OCI-LY1 (cell line): ENCODE measurements around the gene PSME2.
A peak's percentile ranks its signal among the peaks of the same experiment; 100 is the strongest.

ENCODE experiments used
- H2AFZ ChIP-seq: fragments of 200-600 bp; sonication (generic), shearing (Covaris generic); 2 replicates; pipeline ENCODE4 v1.6.0; 2014; ENCODE audit warnings: antibody characterized with exemption, mild to moderate bottlenecking, low read length
- H3F3A ChIP-seq: fragments of 200-600 bp; sonication (generic), shearing (Covaris generic); 2 replicates; pipeline ENCODE4 v1.6.0; 2014; ENCODE audit warnings: mild to moderate bottlenecking, antibody characterized with exemption, low read length, moderate library complexity; ENCODE audit not compliant: insufficient read depth
- H3K27ac ChIP-seq: fragments of 200-600 bp; sonication (generic); 2 replicates; pipeline ENCODE4 v1.5.1; 2014; ENCODE audit warnings: low read length, mixed run types, mild to moderate bottlenecking, low read depth; ENCODE audit not compliant: poor library complexity, severe bottlenecking
- H3K27me3 ChIP-seq: fragments of 200-600 bp; sonication (generic); 2 replicates; pipeline ENCODE4 v1.6.0; 2014; ENCODE audit warnings: antibody characterized with exemption, mild to moderate bottlenecking, low read length, moderate library complexity; ENCODE audit not compliant: insufficient read depth
- H3K36me3 ChIP-seq: fragments of 200-600 bp; sonication (generic); 2 replicates; pipeline ENCODE4 v1.6.1; 2014; ENCODE audit warnings: mild to moderate bottlenecking, antibody characterized with exemption, low read length, moderate library complexity, mixed read lengths; ENCODE audit not compliant: insufficient read depth
- H3K4me1 ChIP-seq: fragments of 200-600 bp; sonication (generic); 2 replicates; pipeline ENCODE4 v1.5.1; 2014; ENCODE audit warnings: mild to moderate bottlenecking, low read length, moderate library complexity; ENCODE audit not compliant: insufficient read depth, severe bottlenecking
- H3K4me2 ChIP-seq: fragments of 200-600 bp; sonication (generic), shearing (Covaris generic); 2 replicates; pipeline ENCODE4 v1.6.1; 2014; ENCODE audit warnings: low read length
- H3K4me3 ChIP-seq: fragments of 200-600 bp; sonication (generic); 2 replicates; pipeline ENCODE4 v1.5.1; 2014; ENCODE audit warnings: low read length, low read depth, mild to moderate bottlenecking, mixed read lengths; ENCODE audit not compliant: poor library complexity, severe bottlenecking
- H3K79me2 ChIP-seq: fragments of 200-600 bp; shearing (Covaris generic); 2 replicates; pipeline ENCODE4 v1.6.1; 2016; ENCODE audit warnings: mixed run types, low read length, mixed read lengths; ENCODE audit not compliant: insufficient read depth
- H3K9ac ChIP-seq: fragments of 200-600 bp; sonication (generic), shearing (Covaris generic); 2 replicates; pipeline ENCODE4 v1.6.1; 2014; ENCODE audit warnings: mild to moderate bottlenecking, low read length, mixed read lengths
- H3K9me2 ChIP-seq: fragments of 200-600 bp; sonication (generic), shearing (Covaris generic); 2 replicates; pipeline ENCODE4 v1.6.1; 2014; ENCODE audit warnings: low read depth, mild to moderate bottlenecking, low read length, mixed read lengths
- H3K9me3 ChIP-seq: fragments of 200-600 bp; shearing (Covaris generic); 2 replicates; pipeline ENCODE4 v1.6.1; 2014; ENCODE audit warnings: low read length, mixed read lengths
- H4K20me1 ChIP-seq: fragments of 200-600 bp; sonication (generic), shearing (Covaris generic); 2 replicates; pipeline ENCODE4 v1.6.0; 2016; ENCODE audit warnings: mild to moderate bottlenecking, low read length; ENCODE audit not compliant: insufficient read depth
- EZH2 ChIP-seq: fragments of 200-600 bp; sonication (generic), shearing (Covaris generic); IDR thresholded peaks from 2 replicates; pipeline ENCODE4 v1.8.0; 2017; ENCODE audit warnings: borderline replicate concordance, mixed run types, mild to moderate bottlenecking, antibody characterized with exemption, low read length, moderate library complexity, mixed read lengths
- TF ChIP-seq, protein P1 (sequence below): fragments of 200-600 bp; sonication (generic), shearing (Covaris generic); IDR thresholded peaks from 2 replicates; pipeline ENCODE4 v1.5.1; 2017; ENCODE audit warnings: mild to moderate bottlenecking, antibody characterized with exemption, low read length, moderate library complexity, mixed read lengths

Gene PSME2

GRCh38 chr14:24096545-24097181 is 49.7 kb downstream of the PSME2 start:
- Histone ChIP-seq H3K4me3 (no peak overlapping the region), H3K4me2 (no peak overlapping the region), H3K9ac (no peak overlapping the region), H3K27me3 (no peaks in the 10 kb centered on the region), H3F3A (no peaks in the 10 kb centered on the region), H4K20me1 (no peaks in the 10 kb centered on the region), H3K36me3 (peaks cover 11% of the 10 kb centered on the region; the same call in 1 of the 2 replicates), H3K27ac (no peak overlapping the region), H2AFZ (no peak overlapping the region), H3K79me2 (no peaks in the 10 kb centered on the region), H3K4me1 (peaks cover 19% of the 10 kb centered on the region), H3K9me2 (no peaks in the 10 kb centered on the region), H3K9me3 (no peaks in the 10 kb centered on the region)
- TF ChIP-seq, protein P1, sequence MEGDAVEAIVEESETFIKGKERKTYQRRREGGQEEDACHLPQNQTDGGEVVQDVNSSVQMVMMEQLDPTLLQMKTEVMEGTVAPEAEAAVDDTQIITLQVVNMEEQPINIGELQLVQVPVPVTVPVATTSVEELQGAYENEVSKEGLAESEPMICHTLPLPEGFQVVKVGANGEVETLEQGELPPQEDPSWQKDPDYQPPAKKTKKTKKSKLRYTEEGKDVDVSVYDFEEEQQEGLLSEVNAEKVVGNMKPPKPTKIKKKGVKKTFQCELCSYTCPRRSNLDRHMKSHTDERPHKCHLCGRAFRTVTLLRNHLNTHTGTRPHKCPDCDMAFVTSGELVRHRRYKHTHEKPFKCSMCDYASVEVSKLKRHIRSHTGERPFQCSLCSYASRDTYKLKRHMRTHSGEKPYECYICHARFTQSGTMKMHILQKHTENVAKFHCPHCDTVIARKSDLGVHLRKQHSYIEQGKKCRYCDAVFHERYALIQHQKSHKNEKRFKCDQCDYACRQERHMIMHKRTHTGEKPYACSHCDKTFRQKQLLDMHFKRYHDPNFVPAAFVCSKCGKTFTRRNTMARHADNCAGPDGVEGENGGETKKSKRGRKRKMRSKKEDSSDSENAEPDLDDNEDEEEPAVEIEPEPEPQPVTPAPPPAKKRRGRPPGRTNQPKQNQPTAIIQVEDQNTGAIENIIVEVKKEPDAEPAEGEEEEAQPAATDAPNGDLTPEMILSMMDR = no peak
- TF ChIP-seq EZH2 = no peak

GRCh38 chr14:24095271-24096068 is 50.9 kb downstream of the PSME2 start:
- H4K20me1 ChIP-seq = no peaks in the 10 kb centered on the region
- peak overlapping the region; percentile 77 for H3K4me3 ChIP-seq
- H3K79me2 ChIP-seq = no peaks in the 10 kb centered on the region
- no peaks in the 10 kb centered on the region for H3K9me3 ChIP-seq
- no peak overlapping the region for H2AFZ ChIP-seq
- H3F3A ChIP-seq = no peaks in the 10 kb centered on the region
- H3K9ac ChIP-seq = peak overlapping the region; percentile 92
- peaks cover 19% of the 10 kb centered on the region for H3K4me1 ChIP-seq
- H3K9me2 ChIP-seq = no peaks in the 10 kb centered on the region
- H3K36me3 ChIP-seq = peaks cover 11% of the 10 kb centered on the region; the same call in 1 of the 2 replicates
- H3K27me3 ChIP-seq = no peaks in the 10 kb centered on the region
- no peak for TF ChIP-seq EZH2
- TF ChIP-seq, protein P1 = no peak
- peak overlapping the region; percentile 86 for H3K27ac ChIP-seq
- peak overlapping the region; percentile 95 for H3K4me2 ChIP-seq

DNA sequence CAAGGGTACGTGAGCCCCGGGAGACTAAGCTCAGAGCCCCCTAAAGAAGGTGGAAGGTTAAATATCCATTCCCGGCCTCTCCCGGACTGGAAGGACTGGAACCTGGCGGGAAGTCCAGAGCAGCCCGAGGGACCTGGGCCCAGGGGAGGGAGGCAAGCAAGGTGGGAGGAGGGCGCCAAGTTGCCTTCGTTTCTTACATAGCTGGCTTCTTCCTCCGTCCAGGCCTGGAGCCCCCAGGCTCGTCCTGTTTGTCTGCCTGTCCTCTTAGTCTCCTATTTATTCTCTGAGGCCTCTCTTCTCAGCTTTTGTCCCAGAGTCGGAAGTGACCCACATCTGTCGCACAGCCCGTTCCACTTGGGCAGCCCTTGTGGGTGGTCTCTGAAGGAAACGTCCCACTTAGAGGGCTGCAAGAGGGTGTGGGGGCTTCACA is 51.6 kb downstream of the PSME2 start:
- Histone ChIP-seq H3K79me2 (no peaks in the 10 kb centered on the region), H3K4me1 (peaks cover 19% of the 10 kb centered on the region), H3K27ac (peak overlapping the region; percentile 86), H2AFZ (0 out of 2 replicates have a peak overlapping the region, but pooled peaks have one; percentile 10), H3K9ac (peak overlapping the region; percentile 92), H3K4me3 (peak overlapping the region; percentile 77), H3K4me2 (peak overlapping the region; percentile 95), H4K20me1 (no peaks in the 10 kb centered on the region), H3F3A (no peaks in the 10 kb centered on the region), H3K36me3 (peaks cover 7% of the 10 kb centered on the region; the same call in 1 of the 2 replicates), H3K9me2 (no peaks in the 10 kb centered on the region), H3K9me3 (no peaks in the 10 kb centered on the region), H3K27me3 (no peaks in the 10 kb centered on the region)
- TF ChIP-seq, protein P1 = no peak
- TF ChIP-seq EZH2 = no peak
